Measurements from ENCODE around the gene RAB7A. TPM values are rescaled to one million over a fixed set of nuclear protein-coding genes. Genes with fewer than 3 reads are reported as not detected.

The RAB7A gene
- total and polyA plus RNA-seq, 2 experiments from 2014 or later = 89.8 to 156 TPM

- H3K9me3 Mint-ChIP-seq = no peaks in the 10 kb centered on the region
- DNase-seq (ENCODE audit: low spot score) (peak; percentile 86), ATAC-seq (peak; percentile 94)
- Histone ChIP-seq H3K4me3 (no peak overlapping the region), H4K20me1 (replicated peaks; ENCODE audit: insufficient read depth) (peaks cover 84% of the 10 kb centered on the region), H3K4me2 (no peak overlapping the region), H3K4me1 (ENCODE audit: insufficient read depth) (peaks cover 32% of the 10 kb centered on the region), H2AFZ (no peak overlapping the region), H3K36me3 (ENCODE audit: insufficient read depth) (no peaks in the 10 kb centered on the region), H3K79me2 (replicated peaks; ENCODE audit: insufficient read depth) (peaks cover 93% of the 10 kb centered on the region), H3K27me3 (ENCODE audit: insufficient read depth) (no peaks in the 10 kb centered on the region), H3K9me2 (ENCODE audit: insufficient read depth) (no peaks in the 10 kb centered on the region), H3F3A (replicated peaks; ENCODE audit: low read depth) (no peaks in the 10 kb centered on the region), H3K27ac (ENCODE audit: low read depth) (no peak overlapping the region)
- TF ChIP-seq CTCF (conservative IDR thresholded peaks at IDR 0.05; ENCODE audit: low read depth in 2 of 2) = peak; percentile 82 to 96
- TF ChIP-seq POLR2AphosphoS5 (IDR thresholded peaks at IDR 0.05; ENCODE audit: low read depth) = no peak
- H3K36me3 Mint-ChIP-seq (ENCODE audit: low read depth) = no peaks in the 10 kb centered on the region
- peaks cover 60% of the 10 kb centered on the region for H3K4me1 Mint-ChIP-seq
- peaks cover 9% of the 10 kb centered on the region for H3K27me3 Mint-ChIP-seq (ENCODE audit: insufficient read depth, low read depth, poor library complexity)
- no peak overlapping the region for H3K27ac Mint-ChIP-seq
- no peak overlapping the region for H3K4me3 Mint-ChIP-seq
These were observed 58.2 kb downstream of the RAB7A start for GRCh38 chr3:128784232-128784631.

- Histone ChIP-seq H3K9me2 (ENCODE audit: insufficient read depth) (no peaks in the 10 kb centered on the region), H4K20me1 (replicated peaks; ENCODE audit: insufficient read depth) (peaks cover 87% of the 10 kb centered on the region), H3K4me3 (no peak overlapping the region), H3K36me3 (ENCODE audit: insufficient read depth) (no peaks in the 10 kb centered on the region), H3K4me1 (ENCODE audit: insufficient read depth) (peaks cover 28% of the 10 kb centered on the region), H3K27me3 (ENCODE audit: insufficient read depth) (no peaks in the 10 kb centered on the region), H3K27ac (ENCODE audit: low read depth) (no peak overlapping the region), H3K4me2 (no peak overlapping the region), H3F3A (replicated peaks; ENCODE audit: low read depth) (no peaks in the 10 kb centered on the region), H2AFZ (no peak overlapping the region), H3K79me2 (replicated peaks; ENCODE audit: insufficient read depth) (peaks cover 94% of the 10 kb centered on the region)
- H3K27ac Mint-ChIP-seq = no peak overlapping the region
- DNase-seq (ENCODE audit: low spot score) (no peak), ATAC-seq (no peak)
- H3K4me1 Mint-ChIP-seq = peaks cover 56% of the 10 kb centered on the region
- no peaks in the 10 kb centered on the region for H3K36me3 Mint-ChIP-seq (ENCODE audit: low read depth)
- no peaks in the 10 kb centered on the region for H3K9me3 Mint-ChIP-seq
- H3K27me3 Mint-ChIP-seq (ENCODE audit: insufficient read depth, low read depth, poor library complexity) = peaks cover 9% of the 10 kb centered on the region
- TF ChIP-seq ZNF114 (CRISPR knock-in tag; IDR thresholded peaks at IDR 0.05) (no peak), JUNB (IDR thresholded peaks at IDR 0.05; ENCODE audit: unreplicated experiment) (no peak), REST (IDR thresholded peaks at IDR 0.05; ENCODE audit: unreplicated experiment) (no peak), POLR2AphosphoS5 (IDR thresholded peaks at IDR 0.05; ENCODE audit: low read depth) (no peak), ETS1 (IDR thresholded peaks at IDR 0.05) (no peak), ZNF331 (CRISPR knock-in tag; IDR thresholded peaks at IDR 0.05; ENCODE audit: low read depth) (no peak), NANOG (IDR thresholded peaks at IDR 0.05; ENCODE audit: borderline replicate concordance) (no peak)
- H3K4me3 Mint-ChIP-seq = no peak overlapping the region
These were observed 58.9 kb downstream of the RAB7A start for GRCh38 chr3:128784843-128785242.
